ENCODE data around the gene CD164.

- TF ChIP-seq EZH2 (IDR thresholded peaks at IDR 0.05) (no peak), POLR2AphosphoS5 (IDR thresholded peaks at IDR 0.05; ENCODE audit: borderline replicate concordance, low read depth, low read length) (no peak), FOXP2 (optimal IDR thresholded peaks at IDR 0.05; ENCODE audit: control extremely low read depth, extremely low read length, insufficient read depth) (no peak)
These were observed 23.0 kb downstream of the CD164 start for GRCh38 chr6:109359248-109359647.
